GM23338 (cell line): Measurements from ENCODE around the gene SEMG1. TPM values are rescaled to one million over a fixed set of nuclear protein-coding genes. Genes with fewer than 3 reads are reported as not detected.

ENCODE experiments used
- ATAC-seq: fragments of 200-7000 bp; cut with Tn5 transposase; 3 replicates; pipeline ENCODE4 v1.9.1; 2020
- DNase-seq: peaks from one replicate; pipeline ENCODE4 v3.0.0-alpha.2; 2015; ENCODE audit warnings: low spot score
- H2AFZ ChIP-seq: fragments of 200-600 bp; sonication (generic); 2 replicates; pipeline ENCODE4 v1.8.0; 2016; ENCODE audit warnings: antibody characterized with exemption, mild to moderate bottlenecking, moderate library complexity
- H3F3A ChIP-seq: fragments of 200-600 bp; sonication (generic); replicated peaks from 2 replicates; pipeline ENCODE4 v1.8.0; 2017; ENCODE audit warnings: antibody characterized with exemption, mixed run types, low read depth
- H3K27ac ChIP-seq: fragments of 200-600 bp; sonication (generic); 2 replicates; pipeline ENCODE4 v1.6.1; 2016; ENCODE audit warnings: low read depth
- H3K27me3 ChIP-seq: fragments of 200-600 bp; sonication (generic); 2 replicates; pipeline ENCODE4 v1.8.0; 2016; ENCODE audit warnings: mild to moderate bottlenecking, mixed run types, moderate library complexity; ENCODE audit not compliant: insufficient read depth
- H3K36me3 ChIP-seq: fragments of 200-600 bp; sonication (generic); 2 replicates; pipeline ENCODE4 v1.8.0; 2016; ENCODE audit warnings: mild to moderate bottlenecking; ENCODE audit not compliant: insufficient read depth
- H3K4me1 ChIP-seq: fragments of 200-600 bp; sonication (generic); 2 replicates; pipeline ENCODE4 v1.8.0; 2016; ENCODE audit warnings: mild to moderate bottlenecking, moderate library complexity; ENCODE audit not compliant: insufficient read depth
- H3K4me2 ChIP-seq: fragments of 200-600 bp; sonication (generic); 2 replicates; pipeline ENCODE4 v1.7.1; 2017; ENCODE audit warnings: mixed run types
- H3K4me3 ChIP-seq: fragments of 200-600 bp; sonication (generic); 2 replicates; pipeline ENCODE4 v1.6.1; 2016; ENCODE audit warnings: mixed run types
- H3K79me2 ChIP-seq: fragments of 200-600 bp; sonication (generic); replicated peaks from 2 replicates; pipeline ENCODE4 v1.8.0; 2017; ENCODE audit warnings: mild to moderate bottlenecking; ENCODE audit not compliant: insufficient read depth
- H3K9me2 ChIP-seq: fragments of 200-600 bp; sonication (generic); 2 replicates; pipeline ENCODE4 v1.8.0; 2017; ENCODE audit not compliant: insufficient read depth
- H4K20me1 ChIP-seq: fragments of 200-600 bp; sonication (generic); replicated peaks from 2 replicates; pipeline ENCODE4 v1.8.0; 2017; ENCODE audit warnings: mild to moderate bottlenecking; ENCODE audit not compliant: insufficient read depth
- H3K27ac Mint-ChIP-seq: 2 replicates; pipeline ENCODE4 v1.8.0; 2020; ENCODE audit warnings: inconsistent platforms, mild to moderate bottlenecking, moderate library complexity, mixed read lengths
- H3K27me3 Mint-ChIP-seq: 3 replicates; pipeline ENCODE4 v1.8.0; 2022; ENCODE audit warnings: low read depth, mild to moderate bottlenecking, moderate library complexity, mixed read lengths, inconsistent platforms; ENCODE audit not compliant: insufficient read depth, poor library complexity
- H3K36me3 Mint-ChIP-seq: 3 replicates; pipeline ENCODE4 v1.8.0; 2021; ENCODE audit warnings: low read depth, mild to moderate bottlenecking, inconsistent platforms, moderate library complexity, mixed read lengths
- H3K4me1 Mint-ChIP-seq: 3 replicates; pipeline ENCODE4 v1.8.0; 2020; ENCODE audit warnings: mild to moderate bottlenecking, inconsistent platforms, mixed read lengths
- H3K4me3 Mint-ChIP-seq: 3 replicates; pipeline ENCODE4 v1.8.0; 2021; ENCODE audit warnings: moderate library complexity, mild to moderate bottlenecking, inconsistent platforms, mixed read lengths
- H3K9me3 Mint-ChIP-seq: 3 replicates; pipeline ENCODE4 v1.8.0; 2020; ENCODE audit warnings: moderate library complexity, mild to moderate bottlenecking, inconsistent platforms, mixed read lengths
- CREB1 ChIP-seq: fragments of 250-450 bp; sonication (Bioruptor Pico); IDR thresholded peaks from 2 replicates; pipeline ENCODE4 v1.5.0; 2020; ENCODE audit warnings: low read depth, mild to moderate bottlenecking, moderate library complexity
- EZH2 ChIP-seq: fragments of 200-600 bp; sonication (generic); IDR thresholded peaks from one replicate; pipeline ENCODE4 v1.8.0; 2017; ENCODE audit warnings: antibody characterized with exemption, mild to moderate bottlenecking, low read depth; ENCODE audit not compliant: unreplicated experiment
- JUNB ChIP-seq: IDR thresholded peaks from one replicate; pipeline ENCODE4 v1.6.1; 2016; ENCODE audit warnings: antibody characterized with exemption; ENCODE audit not compliant: unreplicated experiment
- NANOG ChIP-seq: IDR thresholded peaks from 2 replicates; pipeline ENCODE4 v1.6.1; 2016; ENCODE audit warnings: antibody characterized with exemption, borderline replicate concordance
- POLR2AphosphoS5 ChIP-seq: IDR thresholded peaks from 2 replicates; pipeline ENCODE4 v1.6.1; 2016; ENCODE audit warnings: antibody characterized with exemption, low read depth
- STAT1 ChIP-seq: IDR thresholded peaks from one replicate; pipeline ENCODE4 v1.6.1; 2016; ENCODE audit warnings: antibody characterized with exemption; ENCODE audit not compliant: unreplicated experiment
- ZNF114 ChIP-seq: fragments of 250-450 bp; sonication (Bioruptor Pico); IDR thresholded peaks from 2 replicates; pipeline ENCODE4 v1.5.0; 2020; ENCODE audit warnings: mild to moderate bottlenecking, moderate library complexity
- ZNF331 ChIP-seq: fragments of 250-450 bp; sonication (Bioruptor Pico); IDR thresholded peaks from 2 replicates; pipeline ENCODE4 v1.5.0; 2020; ENCODE audit warnings: low read depth, mild to moderate bottlenecking, moderate library complexity
- polyA plus RNA-seq: library from polyadenylated mRNA; unstranded; fragments of >200 nt; fragmentation: Nextera tagmentation; extraction: Ambion mirVana; gene quantifications from 2 replicates; pipeline ENCODE4 v1.2.1, GENCODE V29; 2016
- total RNA-seq: library from RNA; depleted of rRNA; stranded (reverse); fragments of >200 nt; shearing (Covaris generic); gene quantifications from 2 replicates; pipeline ENCODE4 v1.2.3, GENCODE V29; 2014
- TF ChIP-seq, protein P1 (sequence below): IDR thresholded peaks from one replicate; pipeline ENCODE4 v1.6.1; 2018; ENCODE audit warnings: antibody characterized with exemption; ENCODE audit not compliant: unreplicated experiment
- TF ChIP-seq, protein P2 (sequence below), 2 experiments: fragments of 200-600 bp in 1 of 2; sonication (generic) in 1 of 2; conservative IDR thresholded peaks; 2 replicates each; pipeline versions ENCODE4 v1.5.1 to v1.6.1; 2016 to 2017; ENCODE audit warnings: antibody characterized with exemption in 2 of 2, low read depth in 2 of 2, mild to moderate bottlenecking in 2 of 2, moderate library complexity in 1 of 2

SEMG1 gene
- total and polyA plus RNA-seq, 2 experiments from 2014 or later = 3.3 to 5.7 TPM

DNA sequence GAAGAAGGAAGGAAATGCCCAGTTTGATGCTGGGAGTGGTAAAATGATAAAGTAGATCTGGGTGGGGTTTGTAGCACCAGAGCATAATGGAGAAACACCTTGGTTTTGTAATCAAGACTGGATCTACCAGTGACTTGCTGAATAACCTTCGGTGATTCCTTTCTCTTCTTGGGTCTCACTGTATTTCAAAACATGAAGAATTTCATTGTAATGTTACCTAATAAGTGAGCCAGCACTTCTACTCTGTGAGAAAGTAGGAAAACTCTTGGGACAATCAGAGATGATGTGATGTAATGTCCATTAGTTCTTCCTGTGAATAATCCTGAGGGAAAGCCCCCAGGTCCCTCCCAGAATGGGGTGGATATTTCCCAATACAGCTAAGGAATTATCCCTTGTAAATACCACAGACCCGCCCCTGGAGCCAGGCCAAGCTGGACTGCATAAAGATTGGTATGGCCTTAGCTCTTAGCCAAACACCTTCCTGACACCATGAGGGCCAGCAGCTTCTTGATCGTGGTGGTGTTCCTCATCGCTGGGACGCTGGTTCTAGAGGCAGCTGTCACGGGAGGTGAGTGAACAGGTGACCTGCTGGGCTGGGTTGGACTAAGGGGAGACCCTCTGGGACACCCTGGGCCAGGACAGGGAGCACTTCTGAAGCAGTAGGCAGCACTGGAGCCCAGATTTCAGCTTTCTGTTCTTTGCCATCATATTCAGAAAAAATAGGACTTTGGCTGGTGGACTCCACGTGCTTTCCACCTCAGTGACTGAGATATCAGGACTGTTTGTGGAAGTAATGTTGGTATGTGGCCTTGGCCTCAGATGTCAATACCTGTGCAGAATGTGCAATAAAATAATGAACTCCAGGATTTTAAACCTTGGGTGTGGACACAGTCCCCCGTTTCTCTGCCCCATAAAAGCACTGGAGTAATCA is 32.1 kb upstream of the SEMG1 start, which contains the start of gene PI3 (continued):
- TF ChIP-seq, protein P1, sequence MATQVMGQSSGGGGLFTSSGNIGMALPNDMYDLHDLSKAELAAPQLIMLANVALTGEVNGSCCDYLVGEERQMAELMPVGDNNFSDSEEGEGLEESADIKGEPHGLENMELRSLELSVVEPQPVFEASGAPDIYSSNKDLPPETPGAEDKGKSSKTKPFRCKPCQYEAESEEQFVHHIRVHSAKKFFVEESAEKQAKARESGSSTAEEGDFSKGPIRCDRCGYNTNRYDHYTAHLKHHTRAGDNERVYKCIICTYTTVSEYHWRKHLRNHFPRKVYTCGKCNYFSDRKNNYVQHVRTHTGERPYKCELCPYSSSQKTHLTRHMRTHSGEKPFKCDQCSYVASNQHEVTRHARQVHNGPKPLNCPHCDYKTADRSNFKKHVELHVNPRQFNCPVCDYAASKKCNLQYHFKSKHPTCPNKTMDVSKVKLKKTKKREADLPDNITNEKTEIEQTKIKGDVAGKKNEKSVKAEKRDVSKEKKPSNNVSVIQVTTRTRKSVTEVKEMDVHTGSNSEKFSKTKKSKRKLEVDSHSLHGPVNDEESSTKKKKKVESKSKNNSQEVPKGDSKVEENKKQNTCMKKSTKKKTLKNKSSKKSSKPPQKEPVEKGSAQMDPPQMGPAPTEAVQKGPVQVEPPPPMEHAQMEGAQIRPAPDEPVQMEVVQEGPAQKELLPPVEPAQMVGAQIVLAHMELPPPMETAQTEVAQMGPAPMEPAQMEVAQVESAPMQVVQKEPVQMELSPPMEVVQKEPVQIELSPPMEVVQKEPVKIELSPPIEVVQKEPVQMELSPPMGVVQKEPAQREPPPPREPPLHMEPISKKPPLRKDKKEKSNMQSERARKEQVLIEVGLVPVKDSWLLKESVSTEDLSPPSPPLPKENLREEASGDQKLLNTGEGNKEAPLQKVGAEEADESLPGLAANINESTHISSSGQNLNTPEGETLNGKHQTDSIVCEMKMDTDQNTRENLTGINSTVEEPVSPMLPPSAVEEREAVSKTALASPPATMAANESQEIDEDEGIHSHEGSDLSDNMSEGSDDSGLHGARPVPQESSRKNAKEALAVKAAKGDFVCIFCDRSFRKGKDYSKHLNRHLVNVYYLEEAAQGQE = no peak
- TF ChIP-seq NANOG (no peak), ZNF331 (CRISPR knock-in tag) (no peak), JUNB (no peak), EZH2 (no peak)
- TF ChIP-seq, protein P2, sequence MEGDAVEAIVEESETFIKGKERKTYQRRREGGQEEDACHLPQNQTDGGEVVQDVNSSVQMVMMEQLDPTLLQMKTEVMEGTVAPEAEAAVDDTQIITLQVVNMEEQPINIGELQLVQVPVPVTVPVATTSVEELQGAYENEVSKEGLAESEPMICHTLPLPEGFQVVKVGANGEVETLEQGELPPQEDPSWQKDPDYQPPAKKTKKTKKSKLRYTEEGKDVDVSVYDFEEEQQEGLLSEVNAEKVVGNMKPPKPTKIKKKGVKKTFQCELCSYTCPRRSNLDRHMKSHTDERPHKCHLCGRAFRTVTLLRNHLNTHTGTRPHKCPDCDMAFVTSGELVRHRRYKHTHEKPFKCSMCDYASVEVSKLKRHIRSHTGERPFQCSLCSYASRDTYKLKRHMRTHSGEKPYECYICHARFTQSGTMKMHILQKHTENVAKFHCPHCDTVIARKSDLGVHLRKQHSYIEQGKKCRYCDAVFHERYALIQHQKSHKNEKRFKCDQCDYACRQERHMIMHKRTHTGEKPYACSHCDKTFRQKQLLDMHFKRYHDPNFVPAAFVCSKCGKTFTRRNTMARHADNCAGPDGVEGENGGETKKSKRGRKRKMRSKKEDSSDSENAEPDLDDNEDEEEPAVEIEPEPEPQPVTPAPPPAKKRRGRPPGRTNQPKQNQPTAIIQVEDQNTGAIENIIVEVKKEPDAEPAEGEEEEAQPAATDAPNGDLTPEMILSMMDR (conservative IDR thresholded peaks at IDR 0.05; ENCODE audit: low read depth in 2 of 2) = no peak

DNA sequence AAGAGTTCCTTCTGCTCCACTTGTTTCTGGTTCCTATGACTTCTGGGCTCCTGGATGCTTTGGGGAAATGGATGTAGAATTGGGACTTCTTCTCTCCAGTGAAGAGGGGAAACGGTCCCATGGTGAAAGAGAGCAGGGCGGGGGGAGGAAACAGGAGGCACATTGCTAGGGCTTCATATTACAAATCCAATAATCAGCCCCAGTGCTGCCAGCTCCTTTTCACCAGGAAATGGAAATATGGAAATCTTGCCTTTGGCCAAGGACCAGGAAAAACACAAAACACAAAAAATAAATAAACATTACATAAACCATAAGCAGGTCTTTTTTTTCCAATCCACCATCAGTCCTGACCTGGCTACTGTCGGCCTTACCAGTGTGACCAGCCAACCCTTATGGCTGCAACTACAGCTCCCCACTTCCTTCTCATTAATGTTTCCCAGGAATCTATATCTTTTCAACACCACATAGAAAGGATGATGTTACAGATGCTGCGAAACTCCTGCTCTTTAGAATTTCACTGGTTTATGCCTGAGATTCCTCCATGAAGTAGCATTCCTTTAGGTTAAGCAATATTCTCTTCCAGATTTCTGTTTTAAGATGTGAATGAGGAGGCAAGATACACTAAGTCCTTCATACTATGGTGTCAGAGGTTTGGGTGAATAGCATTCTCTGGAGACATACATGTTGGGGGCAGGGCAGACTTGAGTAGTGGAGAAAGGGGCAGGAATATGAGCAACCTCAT is 30.1 kb upstream of the SEMG1 start:
- Histone ChIP-seq H3K36me3 (no peaks in the 10 kb centered on the region), H3F3A (no peaks in the 10 kb centered on the region), H3K27me3 (no peaks in the 10 kb centered on the region), H3K4me1 (no peaks in the 10 kb centered on the region), H3K79me2 (no peaks in the 10 kb centered on the region), H3K27ac (no peak overlapping the region), H3K4me2 (no peak overlapping the region), H3K4me3 (no peak overlapping the region), H3K9me2 (peaks cover 6% of the 10 kb centered on the region; the same call in 1 of the 2 replicates), H4K20me1 (no peaks in the 10 kb centered on the region), H2AFZ (peak overlapping the region; percentile 63; the same call in 1 of the 2 replicates)
- Mint-ChIP-seq H3K27ac (no peak overlapping the region), H3K36me3 (no peaks in the 10 kb centered on the region), H3K27me3 (no peaks in the 10 kb centered on the region), H3K4me1 (0 out of 3 replicates have a peak, but pooled peaks cover 2% of the 10 kb centered on the region), H3K4me3 (no peak overlapping the region), H3K9me3 (no peaks in the 10 kb centered on the region; the same call in 2 of the 3 replicates)
- TF ChIP-seq POLR2AphosphoS5 (no peak), CREB1 (CRISPR knock-in tag) (no peak), ZNF114 (CRISPR knock-in tag) (no peak), NANOG (no peak), STAT1 (no peak), JUNB (no peak)
- no peak for ATAC-seq
- no peak for DNase-seq
